G401.6 (cell line): Measurements from ENCODE around the gene TRAM2.

Experiments
- FAIRE-seq: peaks from 2 replicates; lab custom pipeline; 2012; peaks lifted over from hg19 to GRCh38; lab: Jason Lieb, UNC

The TRAM2 gene, protein sequence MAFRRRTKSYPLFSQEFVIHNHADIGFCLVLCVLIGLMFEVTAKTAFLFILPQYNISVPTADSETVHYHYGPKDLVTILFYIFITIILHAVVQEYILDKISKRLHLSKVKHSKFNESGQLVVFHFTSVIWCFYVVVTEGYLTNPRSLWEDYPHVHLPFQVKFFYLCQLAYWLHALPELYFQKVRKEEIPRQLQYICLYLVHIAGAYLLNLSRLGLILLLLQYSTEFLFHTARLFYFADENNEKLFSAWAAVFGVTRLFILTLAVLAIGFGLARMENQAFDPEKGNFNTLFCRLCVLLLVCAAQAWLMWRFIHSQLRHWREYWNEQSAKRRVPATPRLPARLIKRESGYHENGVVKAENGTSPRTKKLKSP

DNA sequence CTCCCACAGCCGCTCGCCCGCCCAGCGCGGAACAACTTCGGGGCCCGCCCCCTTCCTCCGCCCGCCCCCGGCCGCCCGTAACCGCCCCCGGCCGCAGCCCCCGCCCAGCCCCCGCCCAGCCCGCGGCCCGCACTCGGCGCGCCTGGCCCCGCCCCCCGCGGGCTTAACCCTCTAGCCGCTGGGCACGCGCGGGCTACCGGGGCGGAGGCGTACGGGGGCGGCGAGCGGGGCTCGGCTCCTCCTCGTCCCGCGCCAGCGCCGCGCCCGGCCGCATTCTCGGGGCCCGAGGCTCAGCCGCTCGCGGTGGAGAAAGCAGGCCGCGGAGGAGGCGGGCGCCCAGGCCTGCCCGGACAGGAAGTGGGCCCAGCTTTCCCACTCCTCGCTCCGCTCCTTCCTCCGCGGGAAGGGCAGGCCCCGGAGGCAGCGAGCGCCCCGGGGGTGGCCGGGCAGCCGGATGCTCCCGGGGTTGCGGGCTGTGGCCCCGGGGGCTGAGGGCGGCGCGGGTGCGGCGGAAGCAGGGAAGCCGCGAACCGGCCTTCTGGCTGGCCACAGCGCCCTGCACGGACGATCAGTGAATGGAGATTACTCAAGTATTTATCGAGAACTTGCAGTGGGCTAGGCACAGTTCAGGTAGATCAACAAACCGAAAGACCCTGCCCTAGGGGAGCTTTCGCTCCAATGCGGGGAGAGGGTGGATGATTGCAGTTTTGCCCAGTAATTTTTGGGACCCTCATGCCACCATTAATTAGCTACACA, at the start of gene TRAM2:
TRAM2 (minus strand) TSS at position 39 of the 756 bp plus-strand sequence. CDS start 145 bp downstream, outside the sequence.
- FAIRE-seq = no peak

DNA sequence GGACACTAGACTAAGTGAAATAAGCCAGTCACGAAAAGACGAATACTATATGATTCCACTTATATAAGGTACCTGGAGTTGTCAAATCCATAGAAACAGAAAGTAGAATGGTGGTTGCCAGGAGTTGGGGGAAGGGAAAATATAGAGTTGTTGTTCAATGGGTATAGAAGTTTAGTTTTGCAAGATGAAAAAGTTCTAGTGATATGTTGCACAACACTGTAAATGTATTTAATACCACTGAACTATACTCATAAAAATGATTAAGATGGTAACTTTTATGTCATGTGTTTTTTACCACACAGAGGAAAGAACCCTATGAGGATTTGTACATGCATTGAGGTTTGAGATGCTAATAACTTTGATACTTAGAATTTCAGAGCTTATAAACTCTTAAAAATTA, 46.0 kb upstream of the TRAM2 start:
- no peak for FAIRE-seq

DNA sequence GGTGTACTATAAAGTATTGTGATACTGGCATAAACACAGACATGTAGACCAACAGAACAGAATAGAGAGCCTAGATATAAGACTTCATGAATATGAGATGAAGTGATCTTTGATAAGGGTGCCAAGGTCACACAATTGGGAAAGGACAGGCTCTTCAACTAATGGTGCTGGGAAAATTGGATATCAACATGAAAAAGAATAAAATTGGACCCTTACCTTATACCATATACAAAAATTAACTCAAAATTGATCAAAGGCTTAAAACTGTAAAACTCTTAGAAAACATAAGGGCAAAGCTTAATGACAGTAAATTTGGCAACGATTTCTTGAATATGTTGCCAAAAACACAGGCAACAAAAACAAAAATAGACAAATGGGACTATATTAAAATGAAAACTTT, 44.8 kb upstream of the TRAM2 start:
- FAIRE-seq = no peak

DNA sequence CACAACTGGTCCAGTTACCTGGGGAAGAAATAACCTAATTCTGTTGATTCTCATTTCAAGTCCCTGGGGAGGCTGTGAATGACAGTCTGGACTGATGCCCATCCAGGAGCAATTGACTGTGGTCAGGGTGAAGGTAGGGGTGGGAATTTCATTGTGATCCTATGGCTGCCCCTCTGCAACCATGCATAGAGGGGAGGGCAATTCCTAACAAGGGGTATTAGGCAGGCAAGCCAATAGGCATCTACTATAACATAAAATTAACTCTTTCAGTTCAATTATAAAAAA, 44.0 kb upstream of the TRAM2 start:
- no peak for FAIRE-seq

DNA sequence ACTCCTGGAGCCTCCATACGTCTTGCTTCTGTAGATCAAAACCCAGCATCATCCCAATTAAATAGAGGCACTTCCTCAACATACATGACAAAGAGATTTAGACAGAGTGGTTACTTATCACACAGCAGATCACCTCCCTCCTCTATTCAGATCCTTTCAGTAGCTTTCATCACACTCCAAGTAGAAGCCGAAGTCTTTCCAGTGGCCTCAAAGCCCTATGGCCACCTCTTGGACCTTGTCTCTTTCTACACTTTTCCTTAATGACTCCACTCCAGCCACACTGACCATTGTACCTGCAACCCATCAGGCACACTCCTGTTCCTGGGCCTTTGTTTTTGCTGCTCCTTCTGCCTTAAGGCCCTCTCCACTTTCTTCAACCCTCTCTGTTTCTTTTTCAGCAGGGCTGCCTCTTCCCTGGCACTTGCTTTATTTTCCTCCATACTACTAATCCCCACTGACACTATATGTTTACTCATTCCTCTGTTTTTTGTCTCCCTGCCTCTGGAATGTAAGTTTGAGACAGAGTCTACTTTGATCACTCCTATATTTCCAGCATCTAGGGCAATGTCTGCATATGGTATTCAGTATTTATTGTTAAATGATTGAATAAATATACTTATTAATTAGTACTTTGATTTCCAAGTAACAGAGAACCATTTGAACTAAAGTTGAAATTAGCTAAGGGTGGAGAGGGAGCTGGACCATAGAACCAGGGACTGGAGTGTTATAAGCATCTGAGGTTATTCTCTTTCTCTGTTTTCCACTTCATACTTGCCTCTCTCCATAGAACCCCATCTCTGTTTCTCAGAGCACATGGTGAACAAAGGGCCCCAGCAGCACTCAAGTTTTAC, 43.4 kb upstream of the TRAM2 start:
- FAIRE-seq = no peak

DNA sequence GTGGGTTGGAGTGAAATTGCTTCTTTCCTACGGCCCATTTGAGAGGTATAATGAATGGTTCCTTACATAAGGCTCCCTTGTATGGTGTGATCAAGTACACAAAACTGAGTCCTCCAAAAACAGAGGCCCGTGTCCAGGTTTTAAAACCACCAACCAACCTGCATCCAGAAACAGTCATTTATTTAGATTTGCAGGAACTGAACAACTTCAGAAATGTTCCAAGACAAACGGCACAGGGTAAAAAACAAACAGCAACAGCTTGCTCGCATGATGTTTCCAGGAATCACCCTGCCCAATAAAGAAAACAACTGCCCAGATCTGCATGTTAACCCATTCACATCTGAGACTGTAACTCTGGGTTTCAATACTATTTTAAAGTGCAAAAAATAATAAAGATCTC, 40.2 kb upstream of the TRAM2 start:
- no peak for FAIRE-seq

DNA sequence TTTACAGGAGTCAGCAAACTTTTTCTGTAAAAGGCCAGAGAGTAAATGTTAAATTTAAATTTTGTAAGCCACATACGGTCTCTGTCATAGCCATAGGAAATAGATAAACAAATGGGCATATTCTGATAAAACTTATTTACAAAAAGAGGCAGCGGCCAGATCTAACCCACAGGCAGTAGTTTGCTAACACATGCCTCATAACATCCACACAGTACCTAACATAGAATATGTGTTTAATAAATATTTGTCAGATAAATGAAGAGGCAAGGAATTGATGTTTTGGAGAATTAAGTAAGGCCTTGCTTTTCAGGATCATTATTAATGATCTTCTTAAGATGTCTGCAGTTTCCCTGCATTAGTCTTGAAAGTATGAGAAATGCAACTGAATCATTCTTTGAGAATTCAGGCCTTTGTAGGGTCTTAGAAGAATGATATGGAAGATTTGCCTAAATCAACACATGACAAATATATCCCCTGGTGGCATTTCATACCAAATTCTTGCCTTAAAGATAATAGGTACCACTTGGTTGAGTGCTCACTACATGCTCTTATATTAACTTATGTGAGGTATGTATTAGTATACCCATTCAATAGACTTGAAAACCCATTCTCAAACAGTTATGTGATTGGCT, 39.3 kb upstream of the TRAM2 start:
- FAIRE-seq = no peak

DNA sequence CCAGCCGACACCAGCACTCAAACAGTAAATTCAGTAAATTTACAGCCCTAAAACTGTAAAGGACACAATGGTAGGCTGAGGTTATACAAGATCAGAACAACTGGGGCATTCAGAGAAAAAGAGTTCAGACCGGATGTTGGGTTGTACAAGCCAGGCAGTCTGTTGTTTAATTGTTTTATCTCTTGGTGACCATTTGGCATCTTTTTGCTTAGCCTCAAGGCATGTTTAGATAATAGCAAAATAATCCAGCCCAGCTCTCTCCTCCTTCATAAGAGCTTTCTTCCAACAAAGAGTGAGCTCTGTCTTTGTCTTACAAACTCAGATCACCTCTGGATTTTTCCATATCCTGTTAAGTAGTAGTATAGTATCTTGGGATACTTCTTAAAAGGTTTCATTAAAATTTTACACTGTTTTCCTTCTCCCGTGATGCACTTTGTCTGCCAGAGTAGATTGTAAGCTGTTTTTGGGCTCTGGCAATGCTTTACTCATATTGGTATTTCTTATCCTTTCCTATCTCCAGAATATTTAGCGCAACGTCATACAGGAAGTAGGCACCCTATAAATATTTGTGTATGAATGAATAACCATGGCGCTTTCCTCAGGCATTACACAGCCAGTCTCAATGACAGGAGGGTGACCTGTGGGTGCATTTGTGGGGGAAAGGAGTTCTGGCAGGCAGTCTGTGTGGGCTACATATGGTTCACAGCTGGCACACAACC, 35.6 kb upstream of the TRAM2 start:
- FAIRE-seq = no peak

DNA sequence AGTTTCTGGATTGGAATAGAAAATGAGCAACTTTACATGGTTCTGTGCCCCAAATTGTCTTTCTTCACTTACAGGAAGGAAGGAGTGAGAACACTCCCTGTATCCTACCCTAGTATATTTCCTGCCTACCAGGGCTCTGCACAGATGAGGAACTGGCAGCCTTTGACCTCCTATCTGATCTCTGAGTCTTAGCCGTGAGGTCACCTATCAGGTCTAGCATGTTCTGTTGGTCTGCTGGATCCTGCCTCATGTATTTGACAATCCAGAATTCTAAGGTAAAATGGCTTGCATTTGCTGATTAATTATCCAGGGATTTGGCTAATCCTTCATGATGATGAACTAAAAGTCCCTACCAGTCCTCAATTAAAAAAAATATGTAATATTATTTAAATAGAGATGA, 35.0 kb upstream of the TRAM2 start:
- no peak for FAIRE-seq

DNA sequence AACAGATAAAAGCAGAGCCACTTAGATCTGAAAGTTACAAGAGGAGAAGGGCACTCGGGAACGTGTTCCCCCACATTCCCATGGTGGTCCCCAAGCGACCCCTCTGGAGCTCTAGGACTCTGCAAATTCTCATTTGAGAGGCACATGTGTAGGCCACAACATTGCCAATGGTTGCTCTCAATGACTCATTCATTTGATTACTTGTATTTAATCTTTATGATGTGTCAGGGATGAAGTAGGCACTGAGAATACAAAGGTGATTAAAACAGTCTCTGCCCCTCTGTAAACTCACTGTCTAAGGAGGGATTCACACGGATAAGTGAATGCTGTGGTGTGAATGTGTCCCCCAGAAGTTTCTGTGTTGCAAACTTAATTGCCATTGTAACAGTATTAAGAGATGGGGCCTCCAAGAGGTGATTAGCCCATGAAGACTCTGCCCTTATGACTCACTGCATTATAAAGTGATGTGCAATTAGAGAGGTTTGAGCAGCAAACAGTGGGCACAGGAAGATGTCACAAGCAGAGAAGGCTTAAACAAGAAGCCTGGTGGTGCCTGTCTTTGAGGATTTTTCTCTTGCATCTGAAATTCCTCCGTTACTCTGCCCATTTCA, 34.0 kb upstream of the TRAM2 start:
- FAIRE-seq = no peak

DNA sequence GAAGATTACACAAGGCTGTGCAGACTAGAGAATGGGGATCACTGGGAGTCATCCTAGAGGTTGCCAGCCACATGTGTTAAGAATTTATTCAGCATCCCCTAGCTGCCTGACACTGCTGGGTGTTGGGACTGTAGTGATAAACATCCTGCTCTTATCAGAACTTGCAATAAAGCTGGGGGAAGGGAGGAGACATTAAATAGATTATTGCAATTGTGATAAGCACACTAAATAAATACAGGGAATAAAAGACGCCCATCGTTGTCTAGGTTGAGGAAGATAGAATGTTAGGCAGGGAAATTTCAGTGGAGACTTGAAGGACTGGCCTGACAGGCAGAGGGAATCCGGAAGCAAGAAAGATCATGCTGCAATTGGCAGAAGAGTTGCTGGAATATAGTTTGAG, 33.2 kb upstream of the TRAM2 start:
- FAIRE-seq = no peak

DNA sequence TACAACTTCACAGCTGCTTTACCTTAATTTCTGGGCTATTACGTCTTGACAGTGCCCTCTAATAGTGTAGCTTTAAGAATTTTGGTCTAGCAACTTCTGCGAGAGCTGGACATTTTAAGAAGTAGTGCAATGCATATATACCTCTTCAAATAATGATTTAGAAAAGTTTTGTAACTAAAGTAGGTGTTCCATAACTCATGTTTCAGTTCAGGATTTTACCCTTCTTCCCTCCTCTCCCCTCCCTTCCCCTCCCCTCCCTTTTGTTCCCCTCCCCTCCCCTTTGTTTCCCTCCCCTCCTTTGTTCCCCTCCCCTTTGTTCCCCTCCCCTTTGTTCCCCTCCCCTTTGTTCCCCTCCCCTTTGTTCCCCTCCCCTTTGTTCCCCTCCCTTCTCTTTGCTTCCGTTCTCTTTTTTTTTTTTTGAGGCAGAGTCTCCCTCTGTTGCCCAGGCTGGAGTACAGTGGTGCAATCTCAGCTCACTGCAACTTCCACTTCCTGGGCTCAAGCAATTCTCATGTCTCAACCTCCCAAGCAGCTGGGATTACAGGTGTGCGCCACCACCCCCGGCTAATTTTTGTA, 28.8 kb upstream of the TRAM2 start:
- FAIRE-seq = no peak

DNA sequence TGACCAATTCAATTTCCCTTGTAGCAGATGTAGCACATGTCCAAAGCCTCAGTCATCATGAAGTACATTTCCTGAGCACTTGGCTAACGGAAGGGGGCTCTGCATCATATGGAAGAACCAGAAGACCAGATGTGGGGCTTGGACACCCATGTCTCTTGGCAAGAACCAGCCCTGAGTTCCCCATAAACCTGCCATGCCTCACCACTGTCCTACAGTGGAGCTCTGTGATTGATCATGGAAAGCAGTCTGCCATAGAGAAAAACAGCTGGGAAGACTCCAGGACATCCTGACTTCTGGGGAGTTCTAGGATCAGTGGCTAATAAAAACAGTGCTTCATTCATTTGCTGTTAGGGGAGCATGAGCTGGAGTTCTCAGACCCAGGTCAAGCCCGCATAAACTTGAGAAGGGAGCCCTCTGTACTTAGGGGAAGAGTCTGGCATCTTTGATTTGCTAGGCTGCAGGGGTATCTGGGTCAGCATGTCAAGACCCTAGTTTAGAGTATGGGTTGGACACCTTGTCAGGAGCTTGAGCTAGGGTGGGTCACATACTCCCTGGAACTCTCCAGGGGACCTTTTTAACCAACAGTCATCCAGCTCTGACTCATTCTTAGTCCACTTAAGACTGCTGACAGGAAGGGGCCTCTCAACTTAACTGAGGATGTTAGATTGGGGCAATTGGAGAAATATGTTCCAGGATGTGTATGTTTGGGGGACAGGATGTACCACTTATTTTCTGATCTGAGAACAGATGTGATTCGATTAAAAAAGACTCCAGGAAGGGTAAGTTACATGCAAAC, 26.3 kb upstream of the TRAM2 start:
- FAIRE-seq = no peak

DNA sequence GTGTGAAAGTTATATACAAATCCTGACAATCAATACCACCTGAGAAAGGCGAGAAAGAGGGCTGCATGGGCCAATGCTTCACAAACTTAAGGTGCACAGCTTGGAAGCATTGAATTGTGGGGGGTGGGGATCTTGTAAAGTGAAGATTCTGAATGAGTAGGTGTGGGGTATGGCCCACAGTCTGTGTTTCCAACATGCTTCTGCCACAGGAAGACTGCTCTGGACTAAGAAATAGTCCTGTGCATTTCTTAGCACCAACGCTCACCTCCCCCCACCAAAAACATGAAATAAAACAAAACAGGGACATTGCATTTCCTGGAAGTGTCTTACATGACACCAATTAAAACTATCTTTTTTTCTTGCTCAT, 21.9 kb upstream of the TRAM2 start:
- FAIRE-seq = no peak

DNA sequence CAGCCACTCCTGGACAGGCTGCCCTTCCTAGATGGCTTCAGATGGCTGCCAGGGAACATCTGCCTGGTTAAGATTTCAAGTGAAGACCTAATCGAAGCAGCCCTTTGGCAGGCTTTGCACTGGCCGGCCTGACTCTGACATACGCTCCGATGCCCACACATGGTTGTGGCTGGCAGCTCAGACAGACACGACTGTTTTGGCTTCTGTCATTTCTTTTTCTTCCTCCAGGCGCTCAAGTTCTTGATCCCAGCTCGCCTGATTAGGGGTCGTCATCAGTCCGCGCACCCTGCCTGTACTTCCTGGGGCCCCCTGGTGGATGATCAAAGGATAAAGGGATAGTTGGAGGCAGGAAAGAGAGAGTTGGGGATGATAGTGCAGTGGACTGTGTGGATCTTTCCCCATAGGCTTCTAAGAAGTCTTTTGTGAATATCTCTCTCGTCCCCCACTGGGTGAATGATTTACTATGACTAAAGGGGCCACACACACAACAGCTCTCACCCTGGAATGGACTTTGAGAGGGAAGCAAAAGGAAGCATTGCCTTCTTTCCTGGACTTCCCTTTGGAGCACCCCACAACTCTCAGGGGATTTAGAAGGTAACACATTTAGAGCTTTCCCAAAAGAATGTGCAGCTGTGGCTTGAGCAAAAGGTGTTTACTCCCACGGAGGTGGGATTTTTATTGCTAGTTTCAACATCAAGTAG, 21.4 kb upstream of the TRAM2 start:
- no peak for FAIRE-seq

DNA sequence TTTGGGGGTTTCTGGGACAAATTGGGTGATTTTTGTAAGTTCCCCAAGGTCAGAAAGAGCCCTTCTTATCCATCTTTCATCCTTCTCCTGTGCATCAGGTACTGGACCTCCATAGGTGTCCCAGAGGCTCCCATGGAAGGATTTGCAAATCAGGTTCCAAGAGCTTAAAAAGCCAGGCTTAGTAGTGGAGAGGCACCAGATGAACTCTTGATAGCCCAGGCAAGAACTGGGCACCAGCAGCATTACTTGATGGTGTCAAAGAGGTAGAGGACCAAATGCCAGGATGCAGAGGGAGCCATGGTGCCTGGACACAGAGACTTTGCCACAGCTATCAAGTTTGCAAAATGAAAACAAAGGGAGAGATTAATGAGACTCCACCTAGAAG, 20.9 kb upstream of the TRAM2 start:
- no peak for FAIRE-seq

DNA sequence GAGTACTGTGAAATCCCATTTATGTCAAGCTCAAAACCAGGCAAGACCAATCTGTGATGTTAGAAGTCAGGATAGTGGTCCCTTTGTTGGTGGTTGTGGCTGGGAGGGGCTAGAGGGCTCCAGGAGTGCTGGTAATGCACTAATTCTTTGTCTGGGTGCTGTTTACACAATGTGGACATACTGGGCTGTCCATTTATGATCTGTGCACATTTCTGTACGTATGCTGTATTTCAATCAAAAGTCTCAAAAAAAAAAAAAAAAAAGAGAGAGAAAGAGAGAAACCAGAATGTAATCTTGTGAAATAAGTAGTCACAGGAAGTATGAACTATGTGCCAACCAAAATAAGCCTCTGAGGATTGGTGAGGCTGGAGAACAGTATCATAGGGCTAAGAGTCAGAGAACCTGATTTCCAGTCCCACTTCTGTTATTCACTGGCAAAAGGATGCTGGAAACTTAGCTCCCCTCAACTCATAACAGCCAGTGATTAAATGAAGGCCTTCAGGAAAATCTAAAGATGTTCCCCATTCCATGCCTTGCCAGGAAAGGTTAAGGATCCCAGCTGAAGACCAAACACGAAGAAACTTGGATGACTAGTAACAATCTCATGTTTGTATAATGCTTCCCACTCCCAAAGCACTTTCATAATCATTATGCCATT, 19.6 kb upstream of the TRAM2 start:
- FAIRE-seq = no peak

DNA sequence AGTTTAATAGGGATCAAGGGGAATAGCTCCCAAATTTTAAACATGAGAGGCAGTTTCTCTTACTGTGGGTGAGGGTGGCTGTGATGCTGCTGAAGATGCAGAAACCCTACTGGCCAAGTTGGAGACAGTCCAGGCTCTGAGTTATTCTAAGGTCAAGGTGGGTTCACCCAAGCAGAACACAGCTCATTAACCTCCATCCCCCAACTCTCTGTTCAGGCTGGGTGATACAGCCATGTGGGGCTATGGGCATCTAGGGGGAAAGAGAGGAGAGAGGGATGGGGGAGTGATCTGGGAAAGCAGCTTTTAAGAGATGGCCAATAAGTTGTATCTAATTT, 18.9 kb upstream of the TRAM2 start:
- FAIRE-seq = no peak

DNA sequence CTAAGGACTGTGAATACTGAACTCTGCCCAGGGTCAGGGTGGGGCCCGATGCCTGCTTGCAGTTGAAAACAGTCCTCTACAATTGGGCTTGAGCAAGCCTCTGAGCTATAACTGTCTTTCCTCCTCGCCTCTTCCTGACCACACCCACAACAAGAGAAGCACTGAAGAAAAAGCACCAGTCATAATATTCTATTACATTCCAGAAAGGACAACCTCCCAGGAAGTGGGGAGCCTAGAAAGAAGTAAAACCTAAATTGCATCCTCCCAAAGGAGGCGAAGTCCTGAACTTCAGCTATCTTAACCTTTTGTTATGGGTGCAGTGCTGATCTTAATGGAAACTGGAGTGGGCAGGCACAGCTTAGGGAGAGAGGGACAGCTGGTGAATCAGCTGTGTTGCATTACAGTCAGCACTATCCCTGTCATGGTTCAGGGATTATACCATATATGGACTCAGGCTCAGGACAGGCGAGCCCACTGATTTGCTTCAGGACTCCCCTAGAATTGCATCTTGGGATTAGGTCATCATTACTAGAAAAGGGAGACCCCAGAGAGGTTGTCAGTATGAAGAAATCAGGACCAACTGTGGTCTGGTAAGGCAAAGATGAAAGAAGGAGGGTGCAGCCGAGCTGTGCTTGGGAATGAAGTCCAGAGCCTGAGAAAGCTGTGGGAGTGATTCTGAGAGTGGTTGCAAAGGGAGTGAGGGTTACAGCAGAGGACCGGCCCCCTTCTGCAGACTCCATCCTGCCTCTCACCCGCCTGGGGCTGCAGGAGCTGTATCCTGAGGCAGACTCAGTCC, 18.3 kb upstream of the TRAM2 start:
- no peak for FAIRE-seq
